K562 (cell line): Measurements from ENCODE around the gene LIN28A. TPM values are rescaled to one million over a fixed set of nuclear protein-coding genes. Genes with fewer than 3 reads are reported as not detected.

Source experiments
- ATAC-seq: fragments of 200-7000 bp; cut with Tn5 transposase; 3 replicates; pipeline ENCODE4 v1.9.1; 2020; ENCODE audit warnings: moderate library complexity
- BruUV-seq: library from RNA; stranded (reverse); fragments of 400-500 nt; replicated peaks from 2 replicates; lab custom pipeline; 2021; lab: Mats Ljungman, UMichigan
- CTCF ChIA-PET: fragments of 300-600 bp; formaldehyde crosslinking; extraction: SDS; loops from one replicate; lab custom pipeline; 2021; ENCODE audit warnings: low intra/inter-chr PET ratio; lab: Yijun Ruan, JAX
- POLR2A ChIA-PET: fragments of 300-600, 350-650 bp; sonication (Branson Sonifier 250); formaldehyde crosslinking; extraction: SDS; loops from one replicate; lab custom pipeline; 2021; ENCODE audit warnings: antibody characterized with exemption, inconsistent platforms; lab: Yijun Ruan, JAX
- DNase-seq, 4 experiments: peaks; one replicate each; pipeline versions ENCODE4 v3.0.0 to v3.0.0-alpha.2; 2011 to 2018; ENCODE audit warnings: low spot score in 3 of 4, mixed read lengths in 3 of 4; ENCODE audit errors: extremely low read depth in 1 of 4
- FAIRE-seq: peaks from 2 replicates; lab custom pipeline; 2011; peaks lifted over from hg19 to GRCh38; lab: Jason Lieb, UNC
- H2AFZ ChIP-seq: 2 replicates; pipeline ENCODE4 v1.6.0; 2011; ENCODE audit warnings: low read depth, low read length, control low read depth, inconsistent platforms
- H3K27ac ChIP-seq: fragments of 200-600 bp; 3 replicates; pipeline ENCODE4 v1.8.0; 2011; ENCODE audit warnings: low read depth, mild to moderate bottlenecking, control low read depth, inconsistent platforms, low read length, moderate library complexity, mixed read lengths; ENCODE audit errors: extremely low read depth
- H3K27me3 ChIP-seq, 2 experiments: fragments of 300-600 bp in 1 of 2; 2 replicates in 1 of 2; 3 replicates in 1 of 2; pipeline versions ENCODE4 v1.6.0 to v1.8.0; 2011; ENCODE audit warnings: inconsistent platforms in 2 of 2, low read length in 2 of 2, mild to moderate bottlenecking in 1 of 2, mixed read lengths in 1 of 2, moderate library complexity in 1 of 2; ENCODE audit not compliant: control insufficient read depth in 2 of 2, insufficient read depth in 2 of 2
- H3K36me3 ChIP-seq: fragments of 300-600 bp; 3 replicates; pipeline ENCODE4 v1.8.0; 2011; ENCODE audit warnings: mild to moderate bottlenecking, low read length, inconsistent platforms; ENCODE audit not compliant: control insufficient read depth, insufficient read depth
- H3K4me1 ChIP-seq, 2 experiments: fragments of 200-600 bp in 1 of 2; replicated peaks in 1 of 2; 2 replicates in 1 of 2; 3 replicates in 1 of 2; pipeline versions ENCODE4 v1.5.1 to v1.8.0; 2011; ENCODE audit warnings: inconsistent platforms in 2 of 2, low read length in 2 of 2, mild to moderate bottlenecking in 1 of 2, mixed read lengths in 1 of 2, moderate library complexity in 1 of 2; ENCODE audit not compliant: control insufficient read depth in 2 of 2, insufficient read depth in 2 of 2
- H3K4me2 ChIP-seq: 2 replicates; pipeline ENCODE4 v1.6.1; 2011; ENCODE audit warnings: low read length, control low read depth, inconsistent platforms, mixed read lengths; ENCODE audit not compliant: insufficient read depth
- H3K4me3 ChIP-seq: fragments of 200-600 bp; sonication (generic), shearing (Covaris generic); 2 replicates; pipeline ENCODE4 v1.5.1; 2016; ENCODE audit warnings: control low read depth, inconsistent platforms
- H3K79me2 ChIP-seq: fragments of 200-600 bp; 3 replicates; pipeline ENCODE4 v1.8.0; 2011; ENCODE audit warnings: low read length, inconsistent platforms; ENCODE audit not compliant: control insufficient read depth, insufficient read depth
- H3K9ac ChIP-seq, 2 experiments: 2 replicates each; pipeline versions ENCODE4 v1.6.0 to v1.6.1; 2011; ENCODE audit warnings: low read depth in 2 of 2, low read length in 2 of 2, control low read depth in 1 of 2, inconsistent platforms in 1 of 2, mild to moderate bottlenecking in 1 of 2, mixed read lengths in 1 of 2; ENCODE audit not compliant: insufficient read depth in 1 of 2
- H3K9me1 ChIP-seq: one replicate; pipeline ENCODE4 v1.6.0; 2011; ENCODE audit warnings: inconsistent platforms, mild to moderate bottlenecking, low read length, moderate library complexity; ENCODE audit not compliant: control insufficient read depth, insufficient read depth
- H3K9me3 ChIP-seq: replicated peaks from 2 replicates; pipeline ENCODE4 v1.5.1; 2011; ENCODE audit warnings: low read depth, low read length, inconsistent platforms; ENCODE audit not compliant: control insufficient read depth, insufficient read depth
- H4K20me1 ChIP-seq: replicated peaks from 2 replicates; pipeline ENCODE4 v1.6.1; 2011; ENCODE audit warnings: low read length, inconsistent platforms, mixed read lengths; ENCODE audit not compliant: control insufficient read depth, insufficient read depth
- ARID2 ChIP-seq: fragments of 450-650 bp; IDR thresholded peaks from 2 replicates; pipeline ENCODE4 v1.6.1; 2017; ENCODE audit warnings: antibody characterized with exemption, mild to moderate bottlenecking
- CHD1 ChIP-seq: fragments of 200-600 bp; sonication (generic); IDR thresholded peaks from one replicate; pipeline ENCODE4 v1.6.1; 2012; ENCODE audit warnings: mild to moderate bottlenecking, moderate library complexity, low read length, inconsistent platforms
- ELF2 ChIP-seq: fragments of 250-450 bp; sonication (Bioruptor Pico); IDR thresholded peaks from 2 replicates; pipeline ENCODE4 v1.5.0; 2021; ENCODE audit warnings: mild to moderate bottlenecking
- ELK1 ChIP-seq: sonication (generic); formaldehyde crosslinking; IDR thresholded peaks from 2 replicates; pipeline ENCODE4 v1.8.1; 2022; ENCODE audit warnings: missing genetic modification reagents
- NR2C1 ChIP-seq, 2 experiments: fragments of 450-650 bp; IDR thresholded peaks; 2 replicates each; pipeline ENCODE4 v1.6.1; 2017; ENCODE audit warnings: mild to moderate bottlenecking in 2 of 2, antibody characterized with exemption in 1 of 2, inconsistent platforms in 1 of 2, missing compliant biosample characterization in 1 of 2, missing genetic modification characterization in 1 of 2
- NR4A1 ChIP-seq, 2 experiments: fragments of 250-450 bp in 1 of 2; fragments of 450-650 bp in 1 of 2; sonication (Bioruptor Pico) in 1 of 2; IDR thresholded peaks; 2 replicates each; pipeline versions ENCODE4 v1.4.0 to v1.6.1; 2016 to 2020; ENCODE audit warnings: mild to moderate bottlenecking in 2 of 2, missing compliant biosample characterization in 1 of 2, missing genetic modification characterization in 1 of 2, moderate library complexity in 1 of 2
- POLR2AphosphoS5 ChIP-seq: IDR thresholded peaks from 2 replicates; pipeline ENCODE4 v1.6.1; 2011; ENCODE audit warnings: mild to moderate bottlenecking, low read depth, low read length, moderate library complexity; ENCODE audit not compliant: control insufficient read depth, insufficient read depth
- ZNF311 ChIP-seq: fragments of 250-450 bp; sonication (Bioruptor Pico); IDR thresholded peaks from 2 replicates; pipeline ENCODE4 v1.4.0; 2020; ENCODE audit warnings: mild to moderate bottlenecking, moderate library complexity
- ZNF592 ChIP-seq: fragments of 450-650 bp; IDR thresholded peaks from 2 replicates; pipeline ENCODE4 v1.6.1; 2017; ENCODE audit warnings: antibody characterized with exemption, mild to moderate bottlenecking
- WGBS: fragments of 100-300 bp; shearing (Covaris generic); methylation state at CpG from one replicate; pipeline ENCODE4 v1.1.6; 2016; ENCODE audit warnings: low coverage, mixed read lengths; ENCODE audit not compliant: insufficient coverage; ENCODE audit errors: missing lambda C conversion rate; 5-methylcytosine and 5-hydroxymethylcytosine counted together
- in situ Hi-C: fragments of 300-500 bp; cut with MboI; formaldehyde crosslinking; loops from 4 replicates; pipeline ENCODE4 v1.15.0; 2018; ENCODE audit warnings: inconsistent platforms, mixed read lengths
- intact Hi-C: fragments of 100-400 bp; cut with micrococcal nuclease; formaldehyde crosslinking; loops from 2 replicates; pipeline ENCODE4 v1.14.2; 2022
- polyA plus RNA-seq, 8 experiments: library from polyadenylated mRNA; depleted of rRNA in 4 of 8; stranded (reverse) in 5 of 8; unstranded in 3 of 8; fragments of >200 nt; fragmentation: Nextera tagmentation in 2 of 8; fragmentation: Illumina TruSeq in 1 of 8; extraction: Ambion mirVana in 2 of 8; extraction: Trizol in 1 of 8; gene quantifications; 2 replicates each; pipeline versions ENCODE4 v1.2.1 to v1.2.3, GENCODE V29; 2011 to 2014; ENCODE audit warnings: inconsistent platforms in 1 of 8, missing spikeins in 1 of 8
- total RNA-seq, 7 experiments: library from RNA; depleted of rRNA in 6 of 7; stranded (reverse); fragments of >200 nt in 6 of 7; fragmentation: Illumina TruSeq in 2 of 7; extraction: Trizol in 2 of 7; gene quantifications; 2 replicates each; pipeline versions ENCODE4 v1.2.1 to v1.2.3, GENCODE V29; 2011 to 2021; ENCODE audit warnings: low replicate concordance in 1 of 7
- TF ChIP-seq, protein P1 (sequence below): fragments of 250-450 bp; sonication (Bioruptor Pico); IDR thresholded peaks from 2 replicates; pipeline ENCODE4 v1.8.0; 2022; ENCODE audit warnings: inconsistent platforms, mild to moderate bottlenecking, moderate library complexity, borderline replicate concordance
- TF ChIP-seq, protein P2 (sequence below), 3 experiments: fragments of 200-800 bp in 1 of 3; sonication (Bioruptor generic) in 1 of 3; sonication (generic) in 1 of 3; formaldehyde crosslinking in 1 of 3; IDR thresholded peaks; 2 replicates each; pipeline versions ENCODE4 v1.6.1 to v1.8.0; 2016 to 2022; ENCODE audit warnings: mild to moderate bottlenecking in 2 of 3, missing compliant biosample characterization in 2 of 3, missing genetic modification characterization in 2 of 3, missing genetic modification reagents in 1 of 3

LIN28A gene
- total and polyA plus RNA-seq, 9 of the 15 experiments (the other 6 are each of a cell fraction or from before 2014, with no cell fraction given): 0.80 to 5.4 (median 3.9) TPM

DNA sequence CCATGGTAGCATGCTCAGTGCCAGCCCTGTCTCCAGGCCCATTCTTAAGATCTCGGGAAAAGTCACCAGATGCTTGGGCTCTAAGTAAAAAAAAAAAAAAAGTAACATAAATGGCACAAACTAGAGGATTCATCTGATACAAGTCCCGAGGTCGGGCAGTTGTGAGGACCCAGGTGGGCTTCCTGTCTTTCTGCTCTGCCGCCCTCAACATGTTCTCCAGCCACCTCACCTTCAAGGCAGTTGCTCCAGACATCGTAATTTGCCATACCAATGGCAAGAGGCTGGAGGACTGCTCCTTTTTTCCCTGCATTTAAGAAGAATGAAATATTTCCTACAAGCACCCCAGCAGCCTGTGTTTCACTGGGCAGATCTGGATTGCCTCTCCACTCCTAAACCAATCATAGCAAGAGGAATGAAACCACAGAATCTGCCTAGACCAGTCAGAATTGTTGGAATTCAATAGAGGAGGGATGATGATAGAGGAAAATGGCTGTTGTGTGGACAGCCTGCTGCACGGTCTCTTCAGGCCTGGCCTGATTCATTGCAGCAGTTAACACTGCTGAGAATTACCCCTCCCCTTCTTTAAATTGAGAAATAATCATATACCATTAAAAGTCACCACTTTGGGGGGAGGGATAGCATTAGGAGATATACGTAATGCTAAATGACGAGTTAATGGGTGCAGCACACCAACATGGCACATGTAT, 67.0 kb downstream of the LIN28A start:
- H3K79me2 ChIP-seq: peaks cover 24% of the 10 kb centered on the region
- POLR2A ChIA-PET: interaction anchor here (0.6 to 1.8 kb wide), 6 partner anchors 9 to 310 kb away, joined by 3 to 11 read pairs (median 4); partner anchors contain the start of genes LIN28A and PIGV
- no peaks in the 10 kb centered on the region for H3K9me3 ChIP-seq
- intact Hi-C loops: no loop called here
- FAIRE-seq (peak; percentile 57), ATAC-seq (peak; percentile 18), DNase-seq (peak in 1 of 4 experiments; percentile 32)
- CTCF ChIA-PET: no interaction called here
- no TSS peak for BruUV-seq
- no peak overlapping the region for H2AFZ ChIP-seq
- in situ Hi-C loops: no loop called here
- peaks cover 20 to 23% of the 10 kb centered on the region in 2 experiments; a peak in 4 of 5 replicates for H3K4me1 ChIP-seq
- H3K4me3 ChIP-seq: no peak overlapping the region
- peaks cover 13% of the 10 kb centered on the region for H4K20me1 ChIP-seq
- 71% methylated on average over 8 of the region's 8 CpGs for WGBS
- no peaks in the 10 kb centered on the region for H3K27me3 ChIP-seq
- no peaks in the 10 kb centered on the region for H3K9me1 ChIP-seq
- peak overlapping the region; percentile 15; the same call in 1 of the 3 replicates for H3K27ac ChIP-seq
- H3K4me2 ChIP-seq: no peak overlapping the region
- H3K36me3 ChIP-seq: peaks cover 42% of the 10 kb centered on the region
- no peak overlapping the region for H3K9ac ChIP-seq
- TF ChIP-seq ZNF592 (peak; percentile 72), POLR2AphosphoS5 (peak; percentile 49; the same call in 1 of the 2 replicates), ARID2 (no peak), ZNF311 (CRISPR knock-in tag) (peak; percentile 16; the same call in 1 of the 2 replicates), CHD1 (no peak), ELK1 (CRISPR knock-in tag) (no peak), ELF2 (CRISPR knock-in tag) (no peak), NR2C1 (IDR thresholded peaks at IDR 0.05) (no peak), NR2C1 (tag; IDR thresholded peaks at IDR 0.05) (0 out of 2 replicates have a peak, but pooled peaks have one; percentile 42), NR4A1 (CRISPR knock-in tag; IDR thresholded peaks at IDR 0.05) (no peak), NR4A1 (tag; IDR thresholded peaks at IDR 0.05) (0 out of 2 replicates have a peak, but pooled peaks have one; percentile 28)
- TF ChIP-seq, protein P1, sequence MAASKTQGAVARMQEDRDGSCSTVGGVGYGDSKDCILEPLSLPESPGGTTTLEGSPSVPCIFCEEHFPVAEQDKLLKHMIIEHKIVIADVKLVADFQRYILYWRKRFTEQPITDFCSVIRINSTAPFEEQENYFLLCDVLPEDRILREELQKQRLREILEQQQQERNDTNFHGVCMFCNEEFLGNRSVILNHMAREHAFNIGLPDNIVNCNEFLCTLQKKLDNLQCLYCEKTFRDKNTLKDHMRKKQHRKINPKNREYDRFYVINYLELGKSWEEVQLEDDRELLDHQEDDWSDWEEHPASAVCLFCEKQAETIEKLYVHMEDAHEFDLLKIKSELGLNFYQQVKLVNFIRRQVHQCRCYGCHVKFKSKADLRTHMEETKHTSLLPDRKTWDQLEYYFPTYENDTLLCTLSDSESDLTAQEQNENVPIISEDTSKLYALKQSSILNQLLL (CRISPR knock-in tag): no peak
- TF ChIP-seq, protein P2, sequence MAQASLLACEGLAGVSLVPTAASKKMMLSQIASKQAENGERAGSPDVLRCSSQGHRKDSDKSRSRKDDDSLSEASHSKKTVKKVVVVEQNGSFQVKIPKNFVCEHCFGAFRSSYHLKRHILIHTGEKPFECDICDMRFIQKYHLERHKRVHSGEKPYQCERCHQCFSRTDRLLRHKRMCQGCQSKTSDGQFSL (CRISPR knock-in tag; IDR thresholded peaks at IDR 0.05): no peak
- TF ChIP-seq, protein P2 (tag; IDR thresholded peaks at IDR 0.05): 0 out of 4 replicates have a peak, but pooled peaks of 1 of the 2 experiments have one; percentile 35
